HEK293T (cell line): ENCODE measurements around the gene RGS7.

Experiments used
- CTBP1 ChIP-seq: fragments of 450-650 bp; IDR thresholded peaks from 2 replicates; pipeline ENCODE4 v1.6.1; 2016; ENCODE audit warnings: borderline replicate concordance
- ELF4 ChIP-seq: fragments of 450-650 bp; IDR thresholded peaks from 2 replicates; pipeline ENCODE4 v1.6.1; 2017; ENCODE audit warnings: antibody characterized with exemption
- SP1 ChIP-seq: fragments of 450-650 bp; IDR thresholded peaks from 2 replicates; pipeline ENCODE4 v1.6.1; 2017
- SUZ12 ChIP-seq: fragments of 450-650 bp; IDR thresholded peaks from 2 replicates; pipeline ENCODE4 v1.6.1; 2016; ENCODE audit warnings: mild to moderate bottlenecking
- TARDBP ChIP-seq: fragments of 450-650 bp; IDR thresholded peaks from 2 replicates; pipeline ENCODE4 v1.6.1; 2016

GRCh38 chr1:241115784-241116183, 241.2 kb downstream of the RGS7 start:
- TF ChIP-seq CTBP1: no peak
- TF ChIP-seq ELF4: no peak
- no peak for TF ChIP-seq SUZ12
- TF ChIP-seq TARDBP: no peak
- no peak for TF ChIP-seq SP1
